CD4-positive, alpha-beta T cell treated with Interferon gamma for 1 hour (primary cell): ENCODE data around the gene RELN.

Experiments
- DNase-seq: peaks from one replicate; pipeline ENCODE4 v3.0.0-alpha.2; 2020

The RELN gene

GRCh38 chr7:103889451-103889850 lies 100.0 kb downstream of the RELN start:
- DNase-seq = no peak

- no peak for DNase-seq
Observed at GRCh38 chr7:103888603-103889153, 100.8 kb downstream of the RELN start.

- DNase-seq = no peak
Observed at GRCh38 chr7:103887853-103888602, 101.4 kb downstream of the RELN start.

- DNase-seq = no peak
Observed at GRCh38 chr7:103887050-103887449, 102.4 kb downstream of the RELN start.

- DNase-seq = no peak
Observed at GRCh38 chr7:103879928-103880600, 109.4 kb downstream of the RELN start.

GRCh38 chr7:103879411-103879810 lies 110.0 kb downstream of the RELN start:
- DNase-seq = no peak

GRCh38 chr7:103877565-103877964 lies 111.9 kb downstream of the RELN start:
- DNase-seq = no peak

- no peak for DNase-seq
Observed at GRCh38 chr7:103875718-103876117, 113.7 kb downstream of the RELN start.

- no peak for DNase-seq
Observed at GRCh38 chr7:103871473-103871872, 118.0 kb downstream of the RELN start.

- DNase-seq = no peak
Observed at GRCh38 chr7:103870664-103871063, 118.8 kb downstream of the RELN start.

GRCh38 chr7:103867874-103868273 lies 121.6 kb downstream of the RELN start:
- no peak for DNase-seq

- no peak for DNase-seq
Observed at GRCh38 chr7:103866919-103867318, 122.5 kb downstream of the RELN start.

GRCh38 chr7:103865442-103865841 lies 124.0 kb downstream of the RELN start:
- DNase-seq = no peak

GRCh38 chr7:103862302-103863035 lies 127.0 kb downstream of the RELN start:
- no peak for DNase-seq

- DNase-seq = no peak
Observed at GRCh38 chr7:103859709-103860108, 129.7 kb downstream of the RELN start.

- DNase-seq = no peak
Observed at GRCh38 chr7:103857435-103857834, 132.0 kb downstream of the RELN start.

GRCh38 chr7:103856929-103857328 lies 132.5 kb downstream of the RELN start:
- no peak for DNase-seq

- no peak for DNase-seq
Observed at GRCh38 chr7:103855671-103856070, 133.8 kb downstream of the RELN start.

- DNase-seq = no peak
Observed at GRCh38 chr7:103854611-103855010, 134.8 kb downstream of the RELN start.

GRCh38 chr7:103851357-103851756 lies 138.1 kb downstream of the RELN start:
- DNase-seq = no peak

GRCh38 chr7:103843689-103844480 lies 145.6 kb downstream of the RELN start:
- no peak for DNase-seq

- no peak for DNase-seq
Observed at GRCh38 chr7:103833401-103833800, 156.1 kb downstream of the RELN start.

- DNase-seq = no peak
Observed at GRCh38 chr7:103832438-103832837, 157.0 kb downstream of the RELN start.
